BJ (cell line): ENCODE results near the gene POLR3K. TPM values are rescaled to one million over a fixed set of nuclear protein-coding genes. Genes with fewer than 3 reads are reported as not detected.
A peak's percentile ranks its signal among the peaks of the same experiment; 100 is the strongest.
"Not testable (repeated sequence)": the region's sequence is repeated elsewhere in the genome, so short reads cannot be mapped to it uniquely, and the experiment has no call there.

ENCODE experiments used
- CTCF ChIA-PET: fragments of 350-600 bp; formaldehyde crosslinking; extraction: SDS; loops from one replicate; lab custom pipeline; 2021; ENCODE audit warnings: antibody characterized with exemption, inconsistent platforms; lab: Yijun Ruan, JAX
- POLR2A ChIA-PET: fragments of 300-600 bp; sonication (Branson Sonifier 250); formaldehyde crosslinking; extraction: SDS; loops from one replicate; lab custom pipeline; 2021; ENCODE audit warnings: antibody characterized with exemption; lab: Charles Lee
- DNase-seq: peaks from one replicate; pipeline ENCODE4 v3.0.0-alpha.2; 2011; ENCODE audit warnings: low read depth
- H3K27me3 ChIP-seq: 2 replicates; pipeline ENCODE4 v1.6.0; 2011; ENCODE audit warnings: low read length; ENCODE audit not compliant: control insufficient read depth, insufficient read depth
- H3K36me3 ChIP-seq: 2 replicates; pipeline ENCODE4 v1.5.1; 2011; ENCODE audit warnings: low read length; ENCODE audit not compliant: control insufficient read depth, insufficient read depth
- H3K4me3 ChIP-seq: 2 replicates; pipeline ENCODE4 v1.5.1; 2011; ENCODE audit warnings: low read depth, mild to moderate bottlenecking, control low read depth, low read length
- CTCF ChIP-seq: IDR thresholded peaks from 2 replicates; pipeline ENCODE4 v1.5.1; 2011; ENCODE audit warnings: low read depth, mild to moderate bottlenecking, control low read depth, inconsistent platforms, low read length, moderate library complexity; ENCODE audit not compliant: insufficient read depth
- polyA plus RNA-seq: library from polyadenylated mRNA; depleted of rRNA; stranded (reverse); fragments of >200 nt; gene quantifications from 2 replicates; pipeline ENCODE4 v1.2.3, GENCODE V29; 2011

The POLR3K gene
- polyA plus RNA-seq, 1 experiment = 14.3 TPM

GRCh38 chr16:54237-54581 is 801 bp upstream of the POLR3K start:
- no peak for DNase-seq
- Histone ChIP-seq H3K4me3 (peak overlapping the region; percentile 68), H3K27me3 (no peaks in the 10 kb centered on the region), H3K36me3 (peaks cover 35% of the 10 kb centered on the region)
- POLR2A ChIA-PET = no interaction called here
- CTCF ChIA-PET = interaction anchor here (3.0 kb wide), 1 partner anchor 12 kb away, joined by 14 read pairs; no protein-coding TSS in a partner anchor
- TF ChIP-seq CTCF = no peak

- CTCF ChIA-PET = no interaction called here
- H3K4me3 ChIP-seq = no peak overlapping the region
- DNase-seq = no peak
- no peak for TF ChIP-seq CTCF
- peaks cover 7% of the 10 kb centered on the region for H3K36me3 ChIP-seq
- POLR2A ChIA-PET = no interaction called here
- H3K27me3 ChIP-seq = no peaks in the 10 kb centered on the region
Observed at GRCh38 chr16:50769-51591, 2.4 kb downstream of the POLR3K start.

- H3K36me3 ChIP-seq = no peaks in the 10 kb centered on the region
- no peak for TF ChIP-seq CTCF
- ChIA-PET POLR2A (no interaction called here), CTCF (no interaction called here)
- no peak for DNase-seq
- H3K27me3 ChIP-seq = no peaks in the 10 kb centered on the region
- no peak overlapping the region for H3K4me3 ChIP-seq
Observed at GRCh38 chr16:47234-47633, 6.2 kb downstream of the POLR3K start.

GRCh38 chr16:46510-46909 is 6.9 kb downstream of the POLR3K start:
- POLR2A ChIA-PET, H3K4me3 ChIP-seq, H3K27me3 ChIP-seq, H3K36me3 ChIP-seq, DNase-seq: not testable (repeated sequence)
- CTCF ChIA-PET = interaction anchor here (0.7 to 1.2 kb wide), 2 partner anchors 15 to 51 kb away, joined by 3 read pairs; no protein-coding TSS in a partner anchor

- Histone ChIP-seq H3K27me3 (no peaks in the 10 kb centered on the region), H3K4me3 (no peak overlapping the region), H3K36me3 (peaks cover 1% of the 10 kb centered on the region; the same call in 1 of the 2 replicates)
- no peak for DNase-seq
- ChIA-PET CTCF (interaction anchor here (1.2 kb wide), 1 partner anchor 52 kb away, joined by 3 read pairs; no protein-coding TSS in a partner anchor), POLR2A (no interaction called here)
- TF ChIP-seq CTCF = no peak
Observed at GRCh38 chr16:45454-45853, 8.0 kb downstream of the POLR3K start.
